ENCODE results near the gene PRADC1.

PRADC1 gene

GRCh38 chr2:73268366-73268829, 35.4 kb upstream of the PRADC1 start:
- DNase-seq (ENCODE audit: low read depth) = no peak

GRCh38 chr2:73267008-73267407, 34.0 kb upstream of the PRADC1 start:
- DNase-seq (ENCODE audit: low read depth) = no peak
- H3K4me3 ChIP-seq (ENCODE audit: low read length) = no peak overlapping the region
- TF ChIP-seq CTCF (conservative IDR thresholded peaks at IDR 0.05; ENCODE audit: low read length) = no peak

More at GRCh38 chr2:73268366-73268829, 35.4 kb upstream of the PRADC1 start:
- TF ChIP-seq CTCF (conservative IDR thresholded peaks at IDR 0.05; ENCODE audit: low read length) = no peak
- H3K4me3 ChIP-seq (ENCODE audit: low read length) = no peak overlapping the region

GRCh38 chr2:73266061-73266901, 33.2 kb upstream of the PRADC1 start:
- DNase-seq (ENCODE audit: low read depth) = no peak
- TF ChIP-seq CTCF (conservative IDR thresholded peaks at IDR 0.05; ENCODE audit: low read length) = no peak
- no peak overlapping the region for H3K4me3 ChIP-seq (ENCODE audit: low read length)

- no peak for DNase-seq (ENCODE audit: low read depth)
- no peak for TF ChIP-seq CTCF (conservative IDR thresholded peaks at IDR 0.05; ENCODE audit: low read length)
- no peak overlapping the region for H3K4me3 ChIP-seq (ENCODE audit: low read length)
Observed at GRCh38 chr2:73265298-73266060, 32.4 kb upstream of the PRADC1 start.

- no peak for DNase-seq (ENCODE audit: low read depth)
- no peak for TF ChIP-seq CTCF (conservative IDR thresholded peaks at IDR 0.05; ENCODE audit: low read length)
- no peak overlapping the region for H3K4me3 ChIP-seq (ENCODE audit: low read length)
Observed at GRCh38 chr2:73264783-73265182, 31.7 kb upstream of the PRADC1 start.

- DNase-seq (ENCODE audit: low read depth) = no peak
- TF ChIP-seq CTCF (conservative IDR thresholded peaks at IDR 0.05; ENCODE audit: low read length) = no peak
- H3K4me3 ChIP-seq (ENCODE audit: low read length) = no peak overlapping the region
Observed at GRCh38 chr2:73264332-73264606, 31.2 kb upstream of the PRADC1 start.

Measured in AG10803 (cell line).